Measurements from ENCODE around the gene ELOVL4.

- no peak for TF ChIP-seq CTCF (IDR thresholded peaks at IDR 0.05; ENCODE audit: insufficient read depth, low read depth, low read length)
- TF ChIP-seq EZH2 (IDR thresholded peaks at IDR 0.05; ENCODE audit: insufficient read depth, low read length), result no peak
These were observed at the start of gene ELOVL4 for GRCh38 chr6:79947191-79948186.
